Left ventricle myocardium inferior (tissue), 1 donor: ENCODE data around the gene ATP6V0E2. TPM values are rescaled to one million over a fixed set of nuclear protein-coding genes. Genes with fewer than 3 reads are reported as not detected.

Experiments used
- DNase-seq: peaks from one replicate; pipeline ENCODE4 v3.0.0-alpha.2; 2020
- H3K27ac ChIP-seq: fragments of 200-600 bp; replicated peaks from 2 replicates; pipeline ENCODE4 v1.8.0; 2021
- H3K27me3 ChIP-seq: fragments of 200-600 bp; 2 replicates; pipeline ENCODE4 v1.8.0; 2021; ENCODE audit warnings: low read depth
- H3K36me3 ChIP-seq: fragments of 200-600 bp; 2 replicates; pipeline ENCODE4 v1.8.0; 2021
- H3K4me1 ChIP-seq: fragments of 200-600 bp; 2 replicates; pipeline ENCODE4 v1.8.0; 2021
- H3K4me3 ChIP-seq: fragments of 200-600 bp; 2 replicates; pipeline ENCODE4 v1.8.0; 2021; ENCODE audit warnings: mild to moderate bottlenecking, moderate library complexity
- H3K9me3 ChIP-seq: fragments of 200-600 bp; replicated peaks from 2 replicates; pipeline ENCODE4 v1.8.0; 2021
- intact Hi-C: fragments of 100-400 bp; cut with micrococcal nuclease; formaldehyde crosslinking; loops from one replicate; pipeline ENCODE4 v1.11.0; 2022
- total RNA-seq: library from RNA; stranded (reverse); fragmentation: NEBNext Ultra II Directional; extraction: Animal tissue kit (Norgen Biotek cat#: 25700); gene quantifications from one replicate; pipeline ENCODE4 v1.2.1, GENCODE V29; 2021
- TF ChIP-seq, protein P1 (sequence below): fragments of 200-600 bp; IDR thresholded peaks from 2 replicates; pipeline ENCODE4 v1.8.0; 2021; ENCODE audit warnings: antibody characterized with exemption, mild to moderate bottlenecking, borderline replicate concordance
- donor health status: DM: no; HTN: yes; CAD: no; lungs with severe emphysema.

ATP6V0E2 gene
- total RNA-seq, 1 donor from 2014 or later = 120 TPM

DNA sequence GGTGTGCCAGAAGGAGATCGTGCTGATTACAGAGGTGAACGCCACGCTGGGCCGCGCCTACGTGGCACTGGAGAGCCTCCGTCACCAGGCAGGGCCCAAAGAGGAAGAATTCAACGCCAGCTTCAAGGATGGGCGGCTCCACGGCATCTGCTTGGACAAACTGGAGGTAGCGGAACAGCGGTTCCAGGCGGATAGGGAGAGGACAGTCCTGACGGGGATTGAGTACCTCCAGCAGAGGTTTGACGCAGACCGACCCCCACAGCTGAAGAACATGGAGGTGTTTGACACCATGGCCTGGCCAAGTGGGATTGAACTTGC, 12.1 kb upstream of the ATP6V0E2 start:
- no peak for DNase-seq
- TF ChIP-seq, protein P1, sequence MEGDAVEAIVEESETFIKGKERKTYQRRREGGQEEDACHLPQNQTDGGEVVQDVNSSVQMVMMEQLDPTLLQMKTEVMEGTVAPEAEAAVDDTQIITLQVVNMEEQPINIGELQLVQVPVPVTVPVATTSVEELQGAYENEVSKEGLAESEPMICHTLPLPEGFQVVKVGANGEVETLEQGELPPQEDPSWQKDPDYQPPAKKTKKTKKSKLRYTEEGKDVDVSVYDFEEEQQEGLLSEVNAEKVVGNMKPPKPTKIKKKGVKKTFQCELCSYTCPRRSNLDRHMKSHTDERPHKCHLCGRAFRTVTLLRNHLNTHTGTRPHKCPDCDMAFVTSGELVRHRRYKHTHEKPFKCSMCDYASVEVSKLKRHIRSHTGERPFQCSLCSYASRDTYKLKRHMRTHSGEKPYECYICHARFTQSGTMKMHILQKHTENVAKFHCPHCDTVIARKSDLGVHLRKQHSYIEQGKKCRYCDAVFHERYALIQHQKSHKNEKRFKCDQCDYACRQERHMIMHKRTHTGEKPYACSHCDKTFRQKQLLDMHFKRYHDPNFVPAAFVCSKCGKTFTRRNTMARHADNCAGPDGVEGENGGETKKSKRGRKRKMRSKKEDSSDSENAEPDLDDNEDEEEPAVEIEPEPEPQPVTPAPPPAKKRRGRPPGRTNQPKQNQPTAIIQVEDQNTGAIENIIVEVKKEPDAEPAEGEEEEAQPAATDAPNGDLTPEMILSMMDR = no peak
- Histone ChIP-seq H3K4me3 (no peak overlapping the region), H3K27me3 (no peaks in the 10 kb centered on the region), H3K4me1 (peaks cover 7% of the 10 kb centered on the region), H3K36me3 (peaks cover 64% of the 10 kb centered on the region), H3K9me3 (no peaks in the 10 kb centered on the region), H3K27ac (no peak overlapping the region)
- intact Hi-C loops = no loop called here

DNA sequence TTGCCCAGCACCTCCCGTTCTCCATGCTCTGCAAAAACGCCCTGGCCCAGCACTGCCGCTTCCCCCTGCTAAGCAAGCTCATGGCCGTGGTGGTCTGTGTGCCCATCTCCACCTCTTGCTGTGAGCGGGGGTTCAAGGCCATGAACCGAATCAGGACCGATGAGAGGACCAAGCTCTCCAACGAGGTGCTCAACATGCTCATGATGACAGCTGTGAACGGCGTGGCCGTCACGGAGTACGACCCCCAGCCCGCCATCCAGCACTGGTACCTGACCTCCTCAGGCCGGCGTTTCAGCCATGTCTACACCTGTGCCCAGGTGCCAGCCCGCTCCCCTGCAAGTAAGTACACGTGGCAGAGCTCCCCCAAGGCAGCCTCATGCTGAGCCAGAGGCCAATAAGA, 11.6 kb upstream of the ATP6V0E2 start:
- Histone ChIP-seq H3K4me1 (peaks cover 11% of the 10 kb centered on the region), H3K27ac (no peak overlapping the region), H3K27me3 (no peaks in the 10 kb centered on the region), H3K36me3 (peaks cover 64% of the 10 kb centered on the region), H3K9me3 (no peaks in the 10 kb centered on the region), H3K4me3 (no peak overlapping the region)
- TF ChIP-seq, protein P1 = no peak
- intact Hi-C loops = no loop called here
- DNase-seq = no peak

DNA sequence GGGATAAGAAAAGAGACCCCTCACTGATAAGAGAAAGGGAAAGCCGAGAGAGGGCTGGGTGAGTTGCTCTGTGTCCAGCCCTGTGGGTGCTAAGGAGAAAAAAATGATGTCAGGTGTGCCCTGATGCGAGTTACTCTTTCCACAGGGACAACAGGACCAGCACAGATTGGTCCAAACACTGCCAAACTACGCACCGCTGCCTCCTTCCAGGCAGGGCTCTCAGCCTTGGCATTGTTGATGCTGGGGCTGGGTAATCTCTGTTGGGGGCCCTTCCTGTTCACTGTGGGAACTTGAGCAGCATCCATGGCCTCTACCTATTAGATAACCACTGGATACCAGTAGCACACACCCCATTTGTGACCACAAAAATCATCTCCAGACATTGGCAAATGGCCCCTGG, 10.3 kb upstream of the ATP6V0E2 start:
- no peaks in the 10 kb centered on the region for H3K9me3 ChIP-seq
- intact Hi-C loops = no loop called here
- H3K4me3 ChIP-seq = no peak overlapping the region
- H3K36me3 ChIP-seq = peaks cover 64% of the 10 kb centered on the region
- no peaks in the 10 kb centered on the region for H3K27me3 ChIP-seq
- H3K4me1 ChIP-seq = peaks cover 24% of the 10 kb centered on the region
- no peak overlapping the region for H3K27ac ChIP-seq
- TF ChIP-seq, protein P1 = no peak
- no peak for DNase-seq

DNA sequence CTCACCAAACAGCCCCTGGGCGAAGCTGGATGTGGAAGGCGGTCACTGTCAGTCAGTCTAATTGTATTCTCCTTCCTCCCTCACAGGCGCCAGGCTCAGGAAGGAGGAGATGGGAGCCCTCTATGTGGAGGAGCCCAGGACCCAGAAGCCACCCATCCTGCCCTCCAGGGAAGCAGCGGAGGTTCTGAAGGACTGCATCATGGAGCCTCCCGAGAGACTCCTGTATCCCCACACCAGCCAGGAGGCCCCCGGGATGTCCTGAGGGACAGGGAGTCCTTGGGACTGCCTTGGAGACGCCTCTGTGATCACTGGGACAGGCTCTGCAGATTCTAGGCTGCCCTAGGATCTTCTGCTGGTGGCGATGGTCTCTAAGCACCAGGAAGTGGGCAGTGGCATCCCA, 9.7 kb upstream of the ATP6V0E2 start:
- Histone ChIP-seq H3K27me3 (no peaks in the 10 kb centered on the region), H3K4me1 (peaks cover 29% of the 10 kb centered on the region), H3K9me3 (no peaks in the 10 kb centered on the region), H3K27ac (no peak overlapping the region), H3K4me3 (no peak overlapping the region), H3K36me3 (peaks cover 63% of the 10 kb centered on the region)
- DNase-seq = no peak
- TF ChIP-seq, protein P1 = no peak
- intact Hi-C loops = no loop called here

DNA sequence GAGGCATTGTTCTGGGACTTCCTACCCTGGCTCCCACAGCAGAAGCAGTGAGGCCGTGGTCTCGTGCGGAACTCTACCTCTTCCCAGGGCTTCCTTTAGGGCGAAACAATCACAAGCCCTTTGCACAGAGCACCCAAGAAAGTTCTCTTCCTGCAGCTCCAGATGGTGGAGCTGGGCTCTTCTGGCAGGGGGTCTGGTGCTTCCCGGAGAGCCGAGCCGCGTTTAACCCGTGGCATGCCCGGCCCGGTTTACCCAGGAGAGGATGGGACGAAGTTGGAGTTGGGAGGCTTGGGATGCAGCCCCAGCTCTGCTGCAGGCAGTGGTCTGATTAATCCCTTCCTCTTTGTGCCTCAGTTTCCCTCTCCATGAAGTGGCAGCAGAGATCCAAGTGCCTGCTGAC, 9.0 kb upstream of the ATP6V0E2 start:
- Histone ChIP-seq H3K4me3 (no peak overlapping the region), H3K36me3 (peaks cover 56% of the 10 kb centered on the region), H3K4me1 (peaks cover 36% of the 10 kb centered on the region), H3K9me3 (no peaks in the 10 kb centered on the region), H3K27me3 (no peaks in the 10 kb centered on the region), H3K27ac (no peak overlapping the region)
- no peak for DNase-seq
- intact Hi-C loops = no loop called here
- TF ChIP-seq, protein P1 = no peak

DNA sequence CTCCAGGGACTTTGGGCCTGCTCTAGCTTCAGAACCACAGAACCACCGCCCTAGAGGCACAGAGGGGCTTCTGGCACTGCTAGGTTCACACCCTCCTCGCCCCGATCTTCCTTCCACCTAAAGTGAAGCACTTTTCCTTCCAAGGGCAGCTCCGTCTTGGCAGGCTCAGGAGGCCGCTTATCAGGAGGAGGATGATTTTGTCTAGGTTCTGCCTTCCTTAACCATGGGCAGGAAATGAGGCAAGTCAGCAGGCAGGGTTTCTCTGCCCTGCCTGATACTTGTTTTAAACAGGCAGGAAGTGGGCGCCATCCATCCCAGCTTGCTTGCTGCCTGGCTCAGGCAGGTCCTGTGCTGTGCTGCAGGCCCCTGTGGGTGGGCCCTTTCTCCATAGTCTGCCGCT, 8.3 kb upstream of the ATP6V0E2 start:
- no peak for DNase-seq
- no peaks in the 10 kb centered on the region for H3K27me3 ChIP-seq
- H3K36me3 ChIP-seq = peaks cover 49% of the 10 kb centered on the region
- H3K4me3 ChIP-seq = no peak overlapping the region
- TF ChIP-seq, protein P1 = no peak
- no peak overlapping the region for H3K27ac ChIP-seq
- H3K9me3 ChIP-seq = no peaks in the 10 kb centered on the region
- intact Hi-C loops = no loop called here
- H3K4me1 ChIP-seq = peaks cover 41% of the 10 kb centered on the region
